ENCODE results near the gene ARHGAP29.

The ARHGAP29 gene, protein sequence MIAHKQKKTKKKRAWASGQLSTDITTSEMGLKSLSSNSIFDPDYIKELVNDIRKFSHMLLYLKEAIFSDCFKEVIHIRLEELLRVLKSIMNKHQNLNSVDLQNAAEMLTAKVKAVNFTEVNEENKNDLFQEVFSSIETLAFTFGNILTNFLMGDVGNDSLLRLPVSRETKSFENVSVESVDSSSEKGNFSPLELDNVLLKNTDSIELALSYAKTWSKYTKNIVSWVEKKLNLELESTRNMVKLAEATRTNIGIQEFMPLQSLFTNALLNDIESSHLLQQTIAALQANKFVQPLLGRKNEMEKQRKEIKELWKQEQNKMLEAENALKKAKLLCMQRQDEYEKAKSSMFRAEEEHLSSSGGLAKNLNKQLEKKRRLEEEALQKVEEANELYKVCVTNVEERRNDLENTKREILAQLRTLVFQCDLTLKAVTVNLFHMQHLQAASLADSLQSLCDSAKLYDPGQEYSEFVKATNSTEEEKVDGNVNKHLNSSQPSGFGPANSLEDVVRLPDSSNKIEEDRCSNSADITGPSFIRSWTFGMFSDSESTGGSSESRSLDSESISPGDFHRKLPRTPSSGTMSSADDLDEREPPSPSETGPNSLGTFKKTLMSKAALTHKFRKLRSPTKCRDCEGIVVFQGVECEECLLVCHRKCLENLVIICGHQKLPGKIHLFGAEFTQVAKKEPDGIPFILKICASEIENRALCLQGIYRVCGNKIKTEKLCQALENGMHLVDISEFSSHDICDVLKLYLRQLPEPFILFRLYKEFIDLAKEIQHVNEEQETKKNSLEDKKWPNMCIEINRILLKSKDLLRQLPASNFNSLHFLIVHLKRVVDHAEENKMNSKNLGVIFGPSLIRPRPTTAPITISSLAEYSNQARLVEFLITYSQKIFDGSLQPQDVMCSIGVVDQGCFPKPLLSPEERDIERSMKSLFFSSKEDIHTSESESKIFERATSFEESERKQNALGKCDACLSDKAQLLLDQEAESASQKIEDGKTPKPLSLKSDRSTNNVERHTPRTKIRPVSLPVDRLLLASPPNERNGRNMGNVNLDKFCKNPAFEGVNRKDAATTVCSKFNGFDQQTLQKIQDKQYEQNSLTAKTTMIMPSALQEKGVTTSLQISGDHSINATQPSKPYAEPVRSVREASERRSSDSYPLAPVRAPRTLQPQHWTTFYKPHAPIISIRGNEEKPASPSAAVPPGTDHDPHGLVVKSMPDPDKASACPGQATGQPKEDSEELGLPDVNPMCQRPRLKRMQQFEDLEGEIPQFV

DNA sequence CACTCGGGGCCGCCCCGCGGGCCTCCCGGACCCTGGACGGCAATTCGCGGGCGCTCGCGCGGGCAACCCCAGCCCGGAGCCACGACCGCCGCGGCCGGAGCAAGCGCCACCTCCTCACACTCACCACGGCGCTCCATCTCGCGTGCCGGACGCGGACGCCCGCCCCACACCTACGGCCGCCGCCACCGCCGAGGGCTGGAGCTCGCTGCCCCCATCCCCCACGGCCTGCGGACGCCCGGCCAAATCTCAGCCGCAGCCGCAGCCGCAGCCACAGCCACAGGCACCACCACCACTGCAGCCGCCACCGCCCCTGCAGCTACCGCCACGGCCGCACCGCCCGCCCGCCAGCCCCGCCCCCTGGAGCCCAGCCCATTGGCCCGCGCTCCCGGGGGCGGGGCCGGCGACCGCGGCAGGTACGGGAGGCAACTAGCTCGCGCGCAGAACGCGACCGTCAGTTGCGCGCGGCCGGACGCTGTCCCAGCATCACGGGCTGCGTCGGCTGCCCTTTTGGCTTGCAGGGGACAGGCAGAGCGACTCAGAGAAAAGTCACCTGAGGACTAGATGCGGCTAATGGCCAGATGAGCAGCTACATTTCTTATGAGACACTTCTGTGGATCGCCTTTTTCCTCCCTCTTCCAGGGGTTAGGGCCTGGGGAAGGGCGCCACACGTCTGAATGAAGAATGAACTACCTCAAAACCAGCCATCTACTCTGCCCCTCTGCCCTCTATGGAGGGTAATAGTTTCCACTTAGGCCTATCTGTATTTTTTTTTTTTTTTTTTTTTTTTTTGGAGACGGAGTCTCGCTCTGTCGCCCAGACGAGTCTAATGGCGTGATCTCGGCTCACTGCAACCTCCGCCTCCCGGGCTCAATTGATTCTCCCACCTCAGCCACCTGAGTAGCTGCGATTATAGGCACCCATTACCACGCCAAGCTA is at the start of gene ARHGAP29:
TSS of gene ARHGAP29 (minus strand) at position 294 of the 936 bp plus-strand sequence. CDS start 5,973 bp downstream, outside the sequence.
- DNase-seq = peak; percentile 26

DNA sequence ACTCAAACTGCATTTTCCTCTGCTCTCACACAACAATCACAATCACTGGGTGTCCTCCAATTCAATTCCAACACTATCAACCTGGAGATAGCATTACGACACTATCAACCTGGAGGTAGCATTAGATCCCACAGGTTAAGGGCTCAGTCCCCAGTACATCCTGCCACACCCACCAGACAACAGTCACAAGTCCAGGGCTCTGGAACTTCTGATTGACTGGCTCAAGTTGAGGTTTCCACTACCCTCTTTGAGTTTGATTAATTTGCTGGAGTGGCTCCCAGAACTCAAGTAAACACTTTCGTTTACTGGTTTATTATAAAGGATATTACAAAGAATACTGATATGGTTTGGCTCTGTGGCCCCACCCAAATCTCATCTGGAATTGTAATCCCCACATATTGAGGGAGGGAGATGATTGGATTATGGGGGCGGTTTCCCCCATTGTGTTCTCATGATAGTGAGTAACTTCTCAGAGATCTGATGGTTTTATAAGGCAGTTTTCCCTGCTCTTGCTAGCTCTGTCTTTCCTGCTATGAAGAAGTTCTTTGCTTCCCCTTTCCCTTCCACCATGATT is 49.6 kb upstream of the ARHGAP29 start:
- no peak for DNase-seq

DNA sequence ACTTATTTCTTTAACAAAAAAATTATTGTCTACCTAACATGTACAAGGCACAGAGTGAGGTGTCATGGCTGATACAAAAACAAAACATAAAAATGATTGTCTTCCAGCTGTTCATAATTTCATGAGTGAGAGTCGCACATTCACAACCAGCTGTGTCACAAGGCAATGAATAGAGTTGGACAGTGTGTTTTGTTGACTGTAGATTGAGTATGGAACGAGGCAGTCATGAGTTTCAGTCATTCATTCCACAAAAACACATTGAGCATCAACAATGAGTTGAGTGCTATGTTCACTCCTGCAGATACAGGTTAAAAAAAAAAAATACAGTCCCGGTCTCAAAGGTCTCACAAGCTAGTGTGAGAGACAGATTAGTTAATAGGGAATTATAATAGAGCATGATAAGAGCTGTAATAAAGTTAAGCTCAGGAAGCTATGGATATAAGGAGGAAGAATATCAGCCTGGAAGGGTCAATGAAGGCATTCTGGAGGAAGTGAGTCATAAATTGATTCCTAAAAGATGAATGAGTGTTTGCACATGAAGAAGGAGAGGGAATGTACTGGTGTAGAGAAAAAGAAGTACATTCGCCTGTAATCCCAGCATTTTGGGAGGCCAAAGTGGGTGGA is 47.8 kb upstream of the ARHGAP29 start:
- no peak for DNase-seq

DNA sequence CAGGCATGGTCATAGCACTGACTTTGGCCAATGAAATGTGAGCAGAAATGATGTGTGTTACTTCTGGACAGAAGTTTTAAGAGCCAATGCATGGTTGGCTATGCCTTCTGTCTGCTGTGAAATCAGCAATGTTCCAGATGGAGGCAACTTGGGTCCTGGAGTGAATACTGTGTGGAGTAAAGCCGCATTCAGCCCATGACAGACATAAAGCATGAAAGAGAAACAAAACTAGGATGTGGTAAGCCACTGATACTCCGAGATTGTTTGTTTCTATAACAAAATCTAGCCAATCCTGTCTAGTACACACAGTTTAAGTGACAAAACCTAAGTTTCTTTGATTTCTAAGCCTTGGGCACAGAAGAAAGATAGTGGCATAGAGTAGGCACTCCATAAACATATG is 47.1 kb upstream of the ARHGAP29 start:
- DNase-seq = no peak

DNA sequence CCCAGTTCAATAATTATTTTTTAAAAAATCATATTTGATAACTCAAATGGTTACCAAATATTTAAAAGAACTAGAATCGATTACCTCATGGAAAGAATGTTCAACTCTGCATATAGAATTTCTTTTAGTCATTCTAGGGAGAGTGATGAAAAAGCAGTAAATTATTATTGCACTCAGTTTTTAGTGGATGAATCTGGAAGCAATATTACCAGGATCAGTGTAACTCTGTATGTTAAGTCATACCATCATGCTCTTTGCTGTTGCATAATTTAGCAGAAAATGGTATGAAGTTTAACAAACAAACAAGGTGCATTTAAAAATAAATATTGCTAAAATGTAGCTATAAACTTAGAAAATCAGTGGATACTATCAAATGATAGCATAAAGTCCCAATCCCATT is 46.1 kb upstream of the ARHGAP29 start:
- DNase-seq = no peak

DNA sequence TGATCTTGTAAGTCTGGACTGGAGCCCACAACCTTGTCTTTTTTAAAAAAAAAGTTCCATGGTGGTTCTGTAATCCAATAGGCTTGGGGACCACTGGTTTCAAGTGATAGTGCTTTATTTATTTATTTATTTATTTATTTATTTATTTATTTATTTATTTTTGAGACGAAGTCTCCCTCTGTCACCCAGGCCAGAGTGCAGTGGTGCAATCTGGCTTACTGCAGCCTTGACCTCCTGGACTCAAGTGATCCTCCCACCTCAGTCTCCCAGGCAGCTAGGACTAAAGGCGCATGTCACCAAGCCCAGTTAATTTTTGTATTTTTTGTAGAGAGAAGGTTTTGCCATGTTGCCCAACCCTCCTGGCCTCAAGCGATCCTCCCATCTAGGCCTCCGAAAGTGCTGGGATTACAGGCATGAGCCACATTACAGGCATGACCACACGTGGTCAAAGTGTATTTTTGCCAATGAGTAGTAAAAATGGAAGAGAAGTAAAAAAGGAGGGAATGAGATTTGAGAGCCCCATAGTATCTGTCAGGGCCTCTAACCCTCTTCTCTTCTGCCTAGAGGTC is 44.8 kb upstream of the ARHGAP29 start:
- no peak for DNase-seq

DNA sequence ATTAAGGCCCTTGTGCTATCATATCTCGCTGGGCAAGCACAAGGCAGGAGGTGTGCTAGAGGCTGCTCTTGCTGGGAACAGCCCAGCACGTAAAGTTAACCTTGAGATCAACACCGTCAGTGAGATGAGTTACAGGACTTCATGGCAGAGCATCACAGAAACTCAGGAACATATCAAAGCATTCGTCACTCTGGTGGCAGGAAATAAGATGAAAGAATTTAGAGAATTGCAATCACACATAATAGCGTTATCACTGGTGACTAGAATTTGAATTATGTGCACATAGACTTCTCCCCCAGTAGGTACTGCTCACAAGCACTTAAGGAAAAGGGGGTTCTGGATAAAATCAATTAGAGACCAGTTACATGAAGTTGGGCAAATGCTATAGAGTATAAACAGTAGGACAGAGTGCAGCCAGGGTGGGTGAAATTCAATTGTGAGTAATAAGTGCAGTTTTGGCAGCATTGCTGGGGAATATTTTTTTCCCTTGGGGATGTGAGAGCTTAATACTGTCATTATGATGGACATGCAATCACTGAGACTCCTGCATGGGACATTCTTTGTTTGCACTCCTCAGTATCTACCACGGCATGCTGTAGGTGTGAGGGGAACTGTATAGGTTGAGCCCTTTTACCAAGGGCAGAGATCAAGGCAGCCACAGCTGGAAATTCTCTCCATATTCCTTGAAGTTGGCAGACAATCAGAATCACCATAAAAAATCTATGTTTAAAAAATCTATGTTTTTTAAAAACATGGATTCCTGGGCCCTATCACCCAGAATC is 44.2 kb upstream of the ARHGAP29 start:
- DNase-seq = no peak

DNA sequence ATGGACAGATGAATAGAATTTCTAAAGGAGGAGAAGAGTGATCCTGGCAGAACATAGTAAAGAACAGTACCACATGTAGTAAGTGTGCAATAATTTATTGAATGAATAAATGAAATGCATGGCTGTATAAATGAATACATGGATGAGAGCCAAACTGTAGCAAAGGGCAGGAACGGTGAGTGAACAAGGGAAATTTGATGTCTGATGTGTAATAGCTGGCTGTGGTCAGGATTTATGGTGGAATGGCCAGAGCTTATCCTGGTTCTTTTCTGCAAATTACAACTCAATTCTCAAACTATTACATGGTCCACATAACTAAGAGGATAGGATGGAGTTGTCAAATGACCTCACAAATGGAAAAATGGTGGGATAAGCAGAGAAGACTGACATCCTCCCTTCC is 43.2 kb upstream of the ARHGAP29 start:
- no peak for DNase-seq

DNA sequence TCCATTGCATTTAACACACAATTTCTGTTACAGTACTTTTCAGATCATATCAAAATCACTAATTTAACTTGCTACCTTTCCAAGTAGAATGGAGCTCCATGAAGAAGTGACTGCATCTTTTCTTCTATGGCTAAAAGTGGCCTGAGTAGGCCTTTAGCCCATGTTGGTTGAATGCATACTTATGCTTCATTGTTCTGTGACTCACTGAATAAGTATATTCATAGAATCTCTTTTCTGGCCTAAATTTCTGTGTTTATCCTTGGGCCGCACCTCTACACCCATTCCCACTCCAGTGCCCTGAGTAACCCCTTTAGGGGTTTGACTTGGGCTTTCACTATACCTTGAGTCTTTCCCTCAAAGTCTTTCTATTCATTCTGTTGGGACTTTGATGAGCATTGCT is 42.1 kb upstream of the ARHGAP29 start:
- no peak for DNase-seq

DNA sequence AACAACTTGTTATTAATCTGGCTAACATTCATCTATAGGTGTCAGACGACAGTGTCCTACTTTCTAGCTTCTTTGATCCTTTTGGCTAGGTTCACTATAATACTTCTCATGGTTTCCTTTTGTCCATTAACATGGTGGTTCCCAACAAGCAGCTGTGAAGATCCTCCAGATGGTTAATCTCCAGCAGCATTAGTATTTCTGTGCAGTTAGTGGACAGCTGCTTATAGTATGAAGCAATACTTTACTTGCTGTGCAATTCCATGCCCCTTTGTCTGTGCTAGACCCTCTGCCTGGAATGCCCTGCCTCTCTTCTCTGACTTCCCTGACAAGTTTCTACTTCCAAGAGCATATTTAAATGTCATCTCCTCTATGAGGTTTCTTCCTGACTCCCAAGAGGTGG is 41.7 kb upstream of the ARHGAP29 start:
- DNase-seq = no peak

DNA sequence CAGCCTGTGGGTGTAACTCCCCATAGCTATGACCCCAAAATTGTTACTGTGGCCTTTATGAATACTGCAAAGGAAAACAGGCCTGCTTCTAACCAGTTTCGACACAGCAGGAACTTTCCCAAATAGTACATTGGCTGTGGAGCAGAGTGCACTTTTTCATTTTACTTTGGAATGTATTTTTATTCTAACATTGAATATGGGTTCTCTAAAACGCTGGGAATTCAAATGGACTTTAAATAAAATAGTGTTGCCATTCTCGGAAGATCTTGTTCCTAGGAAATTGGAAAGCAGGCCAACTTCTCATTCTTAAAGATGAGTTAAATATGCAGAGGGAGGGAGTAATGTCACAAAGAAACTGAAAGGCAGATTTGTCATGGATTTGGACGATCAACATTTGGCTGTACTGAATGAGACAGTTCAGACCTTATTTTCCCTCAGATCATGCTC is 39.6 kb upstream of the ARHGAP29 start:
- DNase-seq = no peak

DNA sequence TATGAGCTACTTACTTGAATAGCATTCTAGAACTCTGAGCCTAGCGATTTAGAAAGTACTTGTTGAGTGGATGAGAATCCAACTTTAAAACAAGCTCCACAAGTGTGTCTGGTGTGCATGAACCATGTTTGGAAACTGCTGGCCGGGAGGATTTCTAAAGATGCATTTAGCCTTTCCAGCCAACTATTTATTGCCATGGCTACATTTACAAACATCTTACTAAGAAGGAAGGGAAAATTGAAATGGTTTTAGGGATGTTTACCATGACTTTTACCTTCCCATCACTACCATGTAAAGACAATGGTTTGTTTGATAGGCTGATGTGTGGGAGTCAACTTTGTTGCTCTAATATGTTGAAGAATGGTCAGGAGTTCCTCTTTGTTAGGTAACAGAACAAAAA is 37.7 kb upstream of the ARHGAP29 start:
- no peak for DNase-seq

DNA sequence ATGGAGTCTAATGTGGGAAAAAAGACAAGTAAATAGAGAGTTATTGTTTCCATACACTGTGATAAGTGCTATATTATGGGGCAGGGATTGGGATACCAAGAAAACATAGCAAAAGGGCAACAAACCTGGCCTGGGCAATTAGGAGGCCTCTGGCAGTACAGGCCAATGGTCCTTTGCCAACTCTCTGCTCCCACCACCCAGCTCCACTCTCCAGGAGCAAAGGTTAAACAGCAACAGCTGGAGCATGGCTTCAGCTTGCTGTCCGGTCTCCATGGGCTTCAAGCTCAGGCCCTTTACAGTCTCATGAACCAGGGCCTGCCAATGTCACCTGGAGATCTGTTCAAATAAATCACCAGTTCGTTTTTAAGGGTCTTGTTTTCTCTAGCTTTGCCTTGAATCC is 37.2 kb upstream of the ARHGAP29 start:
- no peak for DNase-seq

DNA sequence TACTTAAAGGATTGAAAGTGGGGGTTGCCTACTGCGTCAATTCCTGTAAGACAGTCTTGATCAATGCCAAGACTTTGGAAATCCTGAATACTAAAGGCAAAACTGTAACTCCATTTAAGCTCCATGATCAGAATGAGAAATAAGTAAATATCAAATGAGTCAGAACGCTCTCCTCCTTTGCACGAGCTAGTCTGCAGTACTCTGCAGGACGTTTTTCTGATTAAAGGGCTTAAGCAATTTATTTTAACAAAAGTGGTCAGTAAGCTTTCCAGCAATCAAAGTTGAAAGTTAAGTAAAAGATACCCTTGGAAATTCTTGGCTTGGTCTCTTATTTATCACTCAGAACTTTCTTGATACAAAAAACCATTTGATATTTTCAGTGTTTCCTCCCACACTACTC is 35.7 kb upstream of the ARHGAP29 start:
- no peak for DNase-seq

DNA sequence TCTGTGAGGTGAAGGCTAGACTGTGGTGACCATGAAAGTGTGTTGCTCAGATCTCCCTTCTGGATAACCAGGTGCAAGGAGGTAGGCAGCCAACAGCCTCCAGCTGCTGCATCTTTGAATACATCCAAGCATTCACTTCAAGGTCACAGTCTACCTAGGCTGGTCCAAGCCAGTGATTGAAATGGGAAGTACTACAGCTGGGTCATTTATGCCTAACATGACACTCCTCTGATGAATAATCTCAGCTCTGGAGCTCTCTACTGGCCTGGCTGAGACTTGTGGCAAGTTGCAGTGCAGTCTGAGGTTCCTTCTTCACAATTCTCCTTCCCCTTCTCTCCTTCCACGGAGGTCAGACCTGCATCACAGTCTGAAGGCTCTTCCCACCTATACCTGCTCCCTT is 35.0 kb upstream of the ARHGAP29 start:
- DNase-seq = no peak

DNA sequence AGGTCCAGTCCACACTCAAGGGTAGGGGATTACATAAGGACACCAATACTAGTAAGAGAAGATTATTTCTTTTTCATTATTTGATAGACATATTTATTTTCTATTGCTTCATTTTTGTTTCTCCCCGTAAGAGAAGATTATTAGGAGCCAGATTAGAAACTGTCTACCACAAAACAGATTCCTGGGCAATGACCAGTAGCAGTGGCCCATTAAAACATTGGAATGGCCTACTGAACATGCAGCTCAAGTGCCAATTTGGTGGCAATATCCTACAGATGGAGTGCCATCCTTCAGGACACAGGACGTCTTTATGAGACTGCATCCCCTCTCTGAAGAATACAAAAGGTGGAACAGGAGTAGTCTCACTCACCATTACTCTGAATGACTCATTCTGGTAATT is 34.0 kb upstream of the ARHGAP29 start:
- no peak for DNase-seq

DNA sequence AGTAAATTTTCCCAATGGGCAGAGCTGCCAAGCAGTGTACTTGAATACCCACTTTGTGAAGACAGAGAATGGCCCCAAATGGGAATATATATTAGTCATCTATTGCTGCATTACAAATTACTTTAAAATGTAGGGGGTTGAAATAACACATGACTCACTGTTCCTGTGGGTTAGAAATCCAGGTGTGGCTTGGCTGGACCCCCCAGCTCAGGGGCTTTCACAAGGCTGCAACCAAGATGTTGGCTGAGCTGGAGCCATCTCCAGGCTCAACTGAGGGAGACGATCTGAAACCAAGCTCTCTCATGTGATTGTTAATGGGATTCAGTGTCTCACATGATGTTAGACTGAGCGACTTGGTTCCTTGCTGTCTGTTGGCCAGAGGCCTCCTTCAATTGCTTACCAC is 33.4 kb upstream of the ARHGAP29 start:
- no peak for DNase-seq

DNA sequence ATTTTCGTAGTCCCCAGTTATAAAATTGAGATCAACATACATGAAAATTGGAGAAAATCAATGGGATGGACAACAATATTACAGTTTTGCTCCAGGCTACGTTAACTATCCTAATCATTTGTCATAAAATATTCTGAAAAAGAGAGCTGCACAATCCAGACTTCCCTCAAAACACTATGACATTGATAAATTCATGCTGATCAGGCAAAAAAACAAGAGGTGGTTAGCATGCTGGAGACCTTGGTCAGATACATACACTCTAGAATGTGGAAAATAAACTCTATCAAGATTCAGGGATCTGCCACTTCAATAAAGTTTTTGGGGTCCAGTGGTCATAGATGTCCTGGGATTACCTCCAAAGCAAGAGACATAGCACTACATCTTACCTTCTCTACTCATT is 32.5 kb upstream of the ARHGAP29 start:
- DNase-seq = no peak

DNA sequence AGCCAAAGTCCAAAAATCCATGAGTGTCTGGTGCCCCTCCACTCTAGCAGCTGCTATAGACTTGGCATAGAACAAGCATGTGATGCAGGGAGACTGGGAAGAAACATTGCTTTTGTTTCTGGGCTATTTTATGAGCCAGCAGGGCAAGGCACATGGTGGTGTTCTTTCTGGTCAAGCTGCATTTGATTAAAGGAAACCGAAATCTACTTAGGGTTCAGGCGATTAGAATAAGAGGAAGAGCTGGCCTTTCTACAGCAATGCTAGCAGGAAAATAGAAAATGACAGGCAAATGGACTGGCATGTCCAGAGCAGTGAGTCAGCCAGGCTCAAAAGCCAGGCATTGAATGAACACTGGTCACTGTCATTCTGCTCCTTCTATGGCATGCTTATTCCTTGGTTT is 28.5 kb upstream of the ARHGAP29 start:
- DNase-seq = no peak

DNA sequence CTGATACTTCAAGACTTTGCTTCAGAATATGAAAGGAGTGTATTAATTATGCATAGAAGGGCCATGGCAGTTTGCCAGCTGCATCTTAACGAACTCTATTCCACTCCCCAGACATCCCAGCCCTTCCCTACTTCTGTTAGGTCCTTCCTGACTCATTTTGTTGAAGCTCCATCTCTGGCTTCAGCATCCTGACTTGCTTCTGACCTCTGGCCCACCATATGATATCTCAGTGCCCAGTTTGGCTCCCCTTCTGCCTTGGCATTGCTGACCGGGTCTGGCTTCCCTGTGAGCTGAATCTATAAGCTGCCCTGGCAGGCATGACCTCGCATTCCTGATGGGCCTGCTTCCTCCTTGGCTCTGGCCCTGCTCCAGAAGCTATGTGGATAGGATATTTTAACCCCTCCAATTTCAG is 27.6 kb upstream of the ARHGAP29 start:
- no peak for DNase-seq
